A549 (cell line): ENCODE measurements around the gene P2RX4.

Experiments used
- BHLHE40 ChIP-seq: IDR thresholded peaks from 2 replicates; pipeline ENCODE4 v1.6.1; 2012; ENCODE audit warnings: low read depth, low read length, inconsistent platforms
- CHD4 ChIP-seq: fragments of 200-600 bp; sonication (generic); IDR thresholded peaks from 2 replicates; pipeline ENCODE4 v1.6.1; 2016; ENCODE audit warnings: antibody characterized with exemption, mild to moderate bottlenecking, borderline replicate concordance
- EP300 ChIP-seq, 2 experiments: fragments of >200 bp; sonication (Bioruptor Twin); formaldehyde crosslinking; IDR thresholded peaks; 2 replicates in 1 of 2; 3 replicates in 1 of 2; pipeline ENCODE4 v1.6.1; 2016 to 2017
- KDM1A ChIP-seq: fragments of 200-600 bp; sonication (generic); IDR thresholded peaks from 2 replicates; pipeline ENCODE4 v1.6.1; 2016; ENCODE audit warnings: low read depth, mild to moderate bottlenecking
- POLR2A ChIP-seq: IDR thresholded peaks from 2 replicates; pipeline ENCODE4 v1.6.1; 2012; ENCODE audit warnings: mild to moderate bottlenecking, low read length
- RAD21 ChIP-seq, 2 experiments: fragments of >200 bp in 1 of 2; sonication (Bioruptor Twin) in 1 of 2; formaldehyde crosslinking in 1 of 2; IDR thresholded peaks in 1 of 2; conservative IDR thresholded peaks in 1 of 2; 2 replicates in 1 of 2; 3 replicates in 1 of 2; pipeline ENCODE4 v1.6.1; 2012 to 2018; ENCODE audit warnings: inconsistent platforms in 1 of 2
- SMC3 ChIP-seq: fragments of >200 bp; sonication (Bioruptor Twin); formaldehyde crosslinking; IDR thresholded peaks from 3 replicates; pipeline ENCODE4 v1.6.1; 2018; ENCODE audit warnings: inconsistent platforms
- TF ChIP-seq, protein P1 (sequence below): IDR thresholded peaks from 2 replicates; pipeline ENCODE4 v1.6.1; 2012; ENCODE audit warnings: low read depth, borderline replicate concordance
- TF ChIP-seq, protein P2 (sequence below): fragments of 200-600 bp; sonication (generic); IDR thresholded peaks from 2 replicates; pipeline ENCODE4 v1.6.1; 2016; ENCODE audit warnings: antibody characterized with exemption, mild to moderate bottlenecking, moderate library complexity
- TF ChIP-seq, protein P3 (sequence below): fragments of >200 bp; sonication (Bioruptor Twin); formaldehyde crosslinking; IDR thresholded peaks from 3 replicates; pipeline ENCODE4 v1.5.1; 2016
- TF ChIP-seq, protein P4 (sequence below): fragments of 450-650 bp; IDR thresholded peaks from 2 replicates; pipeline ENCODE4 v1.6.1; 2014; ENCODE audit warnings: antibody characterized with exemption
- TF ChIP-seq, protein P5 (sequence below): IDR thresholded peaks from 2 replicates; pipeline ENCODE4 v1.6.1; 2012

DNA sequence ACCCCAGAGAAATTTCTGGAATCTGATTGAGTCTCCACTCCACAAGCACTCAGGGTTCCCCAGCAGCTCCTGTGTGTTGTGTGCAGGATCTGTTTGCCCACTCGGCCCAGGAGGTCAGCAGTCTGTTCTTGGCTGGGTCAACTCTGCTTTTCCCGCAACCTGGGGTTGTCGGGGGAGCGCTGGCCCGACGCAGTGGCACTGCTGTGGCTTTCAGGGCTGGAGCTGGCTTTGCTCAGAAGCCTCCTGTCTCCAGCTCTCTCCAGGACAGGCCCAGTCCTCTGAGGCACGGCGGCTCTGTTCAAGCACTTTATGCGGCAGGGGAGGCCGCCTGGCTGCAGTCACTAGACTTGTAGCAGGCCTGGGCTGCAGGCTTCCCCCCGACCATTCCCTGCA lies 23.7 kb downstream of the P2RX4 start:
- TF ChIP-seq EP300 (IDR thresholded peaks at IDR 0.05): no peak
- TF ChIP-seq, protein P1, sequence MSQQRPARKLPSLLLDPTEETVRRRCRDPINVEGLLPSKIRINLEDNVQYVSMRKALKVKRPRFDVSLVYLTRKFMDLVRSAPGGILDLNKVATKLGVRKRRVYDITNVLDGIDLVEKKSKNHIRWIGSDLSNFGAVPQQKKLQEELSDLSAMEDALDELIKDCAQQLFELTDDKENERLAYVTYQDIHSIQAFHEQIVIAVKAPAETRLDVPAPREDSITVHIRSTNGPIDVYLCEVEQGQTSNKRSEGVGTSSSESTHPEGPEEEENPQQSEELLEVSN: no peak
- TF ChIP-seq, protein P2, sequence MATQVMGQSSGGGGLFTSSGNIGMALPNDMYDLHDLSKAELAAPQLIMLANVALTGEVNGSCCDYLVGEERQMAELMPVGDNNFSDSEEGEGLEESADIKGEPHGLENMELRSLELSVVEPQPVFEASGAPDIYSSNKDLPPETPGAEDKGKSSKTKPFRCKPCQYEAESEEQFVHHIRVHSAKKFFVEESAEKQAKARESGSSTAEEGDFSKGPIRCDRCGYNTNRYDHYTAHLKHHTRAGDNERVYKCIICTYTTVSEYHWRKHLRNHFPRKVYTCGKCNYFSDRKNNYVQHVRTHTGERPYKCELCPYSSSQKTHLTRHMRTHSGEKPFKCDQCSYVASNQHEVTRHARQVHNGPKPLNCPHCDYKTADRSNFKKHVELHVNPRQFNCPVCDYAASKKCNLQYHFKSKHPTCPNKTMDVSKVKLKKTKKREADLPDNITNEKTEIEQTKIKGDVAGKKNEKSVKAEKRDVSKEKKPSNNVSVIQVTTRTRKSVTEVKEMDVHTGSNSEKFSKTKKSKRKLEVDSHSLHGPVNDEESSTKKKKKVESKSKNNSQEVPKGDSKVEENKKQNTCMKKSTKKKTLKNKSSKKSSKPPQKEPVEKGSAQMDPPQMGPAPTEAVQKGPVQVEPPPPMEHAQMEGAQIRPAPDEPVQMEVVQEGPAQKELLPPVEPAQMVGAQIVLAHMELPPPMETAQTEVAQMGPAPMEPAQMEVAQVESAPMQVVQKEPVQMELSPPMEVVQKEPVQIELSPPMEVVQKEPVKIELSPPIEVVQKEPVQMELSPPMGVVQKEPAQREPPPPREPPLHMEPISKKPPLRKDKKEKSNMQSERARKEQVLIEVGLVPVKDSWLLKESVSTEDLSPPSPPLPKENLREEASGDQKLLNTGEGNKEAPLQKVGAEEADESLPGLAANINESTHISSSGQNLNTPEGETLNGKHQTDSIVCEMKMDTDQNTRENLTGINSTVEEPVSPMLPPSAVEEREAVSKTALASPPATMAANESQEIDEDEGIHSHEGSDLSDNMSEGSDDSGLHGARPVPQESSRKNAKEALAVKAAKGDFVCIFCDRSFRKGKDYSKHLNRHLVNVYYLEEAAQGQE: no peak
- no peak for TF ChIP-seq BHLHE40
- no peak for TF ChIP-seq POLR2A
- TF ChIP-seq, protein P3, sequence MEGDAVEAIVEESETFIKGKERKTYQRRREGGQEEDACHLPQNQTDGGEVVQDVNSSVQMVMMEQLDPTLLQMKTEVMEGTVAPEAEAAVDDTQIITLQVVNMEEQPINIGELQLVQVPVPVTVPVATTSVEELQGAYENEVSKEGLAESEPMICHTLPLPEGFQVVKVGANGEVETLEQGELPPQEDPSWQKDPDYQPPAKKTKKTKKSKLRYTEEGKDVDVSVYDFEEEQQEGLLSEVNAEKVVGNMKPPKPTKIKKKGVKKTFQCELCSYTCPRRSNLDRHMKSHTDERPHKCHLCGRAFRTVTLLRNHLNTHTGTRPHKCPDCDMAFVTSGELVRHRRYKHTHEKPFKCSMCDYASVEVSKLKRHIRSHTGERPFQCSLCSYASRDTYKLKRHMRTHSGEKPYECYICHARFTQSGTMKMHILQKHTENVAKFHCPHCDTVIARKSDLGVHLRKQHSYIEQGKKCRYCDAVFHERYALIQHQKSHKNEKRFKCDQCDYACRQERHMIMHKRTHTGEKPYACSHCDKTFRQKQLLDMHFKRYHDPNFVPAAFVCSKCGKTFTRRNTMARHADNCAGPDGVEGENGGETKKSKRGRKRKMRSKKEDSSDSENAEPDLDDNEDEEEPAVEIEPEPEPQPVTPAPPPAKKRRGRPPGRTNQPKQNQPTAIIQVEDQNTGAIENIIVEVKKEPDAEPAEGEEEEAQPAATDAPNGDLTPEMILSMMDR: no peak
- TF ChIP-seq, protein P4, sequence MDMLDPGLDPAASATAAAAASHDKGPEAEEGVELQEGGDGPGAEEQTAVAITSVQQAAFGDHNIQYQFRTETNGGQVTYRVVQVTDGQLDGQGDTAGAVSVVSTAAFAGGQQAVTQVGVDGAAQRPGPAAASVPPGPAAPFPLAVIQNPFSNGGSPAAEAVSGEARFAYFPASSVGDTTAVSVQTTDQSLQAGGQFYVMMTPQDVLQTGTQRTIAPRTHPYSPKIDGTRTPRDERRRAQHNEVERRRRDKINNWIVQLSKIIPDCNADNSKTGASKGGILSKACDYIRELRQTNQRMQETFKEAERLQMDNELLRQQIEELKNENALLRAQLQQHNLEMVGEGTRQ: no peak
- TF ChIP-seq SMC3: no peak
- TF ChIP-seq KDM1A: no peak
- TF ChIP-seq, protein P5, sequence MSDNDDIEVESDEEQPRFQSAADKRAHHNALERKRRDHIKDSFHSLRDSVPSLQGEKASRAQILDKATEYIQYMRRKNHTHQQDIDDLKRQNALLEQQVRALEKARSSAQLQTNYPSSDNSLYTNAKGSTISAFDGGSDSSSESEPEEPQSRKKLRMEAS: no peak
- no peak for TF ChIP-seq RAD21 (conservative IDR thresholded peaks at IDR 0.05 in 1 of 2, IDR thresholded peaks at IDR 0.05 in 1 of 2)
- no peak for TF ChIP-seq CHD4
